ENCODE results near the gene NHLRC2. TPM values are rescaled to one million over a fixed set of nuclear protein-coding genes. Genes with fewer than 3 reads are reported as not detected.

The NHLRC2 gene
- total RNA-seq, 1 donor from 2014 or later = 39.9 TPM

- DNase-seq (ENCODE audit: low spot score in 2 of 2, unreplicated experiment in 2 of 2) = no peak
- H3K36me3 Mint-ChIP-seq = no peaks in the 10 kb centered on the region
- no peak overlapping the region for H3K4me3 Mint-ChIP-seq
- peak overlapping the region; percentile 78 for H3K27ac Mint-ChIP-seq
- H3K27me3 Mint-ChIP-seq (ENCODE audit: low read depth) = no peaks in the 10 kb centered on the region
- TF ChIP-seq CTCF (IDR thresholded peaks at IDR 0.05; ENCODE audit: unreplicated experiment) = no peak
- H3K4me1 Mint-ChIP-seq = peaks cover 58% of the 10 kb centered on the region
- H3K9me3 Mint-ChIP-seq = peaks cover under 1% of the 10 kb centered on the region
These were observed 104.3 kb downstream of the NHLRC2 start for GRCh38 chr10:113958631-113959382.

- peaks cover 55% of the 10 kb centered on the region for H3K4me1 Mint-ChIP-seq
- no peak for TF ChIP-seq CTCF (IDR thresholded peaks at IDR 0.05; ENCODE audit: unreplicated experiment)
- no peak overlapping the region for H3K27ac Mint-ChIP-seq
- no peak overlapping the region for H3K4me3 Mint-ChIP-seq
- no peak for DNase-seq (ENCODE audit: low spot score in 2 of 2, unreplicated experiment in 2 of 2)
- H3K36me3 Mint-ChIP-seq = no peaks in the 10 kb centered on the region
- H3K9me3 Mint-ChIP-seq = no peaks in the 10 kb centered on the region
- no peaks in the 10 kb centered on the region for H3K27me3 Mint-ChIP-seq (ENCODE audit: low read depth)
These were observed 104.9 kb downstream of the NHLRC2 start for GRCh38 chr10:113959383-113959760.

GRCh38 chr10:113960617-113961181, 106.2 kb downstream of the NHLRC2 start:
- TF ChIP-seq CTCF (IDR thresholded peaks at IDR 0.05; ENCODE audit: unreplicated experiment) = no peak
- Mint-ChIP-seq H3K27ac (no peak overlapping the region), H3K9me3 (no peaks in the 10 kb centered on the region), H3K4me1 (peaks cover 45% of the 10 kb centered on the region), H3K4me3 (no peak overlapping the region), H3K36me3 (no peaks in the 10 kb centered on the region), H3K27me3 (ENCODE audit: low read depth) (no peaks in the 10 kb centered on the region)
- no peak for DNase-seq (ENCODE audit: low spot score in 2 of 2, unreplicated experiment in 2 of 2)

GRCh38 chr10:113961182-113962031, 106.9 kb downstream of the NHLRC2 start:
- Mint-ChIP-seq H3K27me3 (ENCODE audit: low read depth) (no peaks in the 10 kb centered on the region), H3K9me3 (no peaks in the 10 kb centered on the region), H3K4me3 (no peak overlapping the region), H3K4me1 (peaks cover 38% of the 10 kb centered on the region), H3K27ac (no peak overlapping the region), H3K36me3 (no peaks in the 10 kb centered on the region)
- TF ChIP-seq CTCF (IDR thresholded peaks at IDR 0.05; ENCODE audit: unreplicated experiment) = no peak
- DNase-seq (ENCODE audit: low spot score in 2 of 2, unreplicated experiment in 2 of 2) = no peak

GRCh38 chr10:113965077-113965476, 110.6 kb downstream of the NHLRC2 start:
- Mint-ChIP-seq H3K27me3 (ENCODE audit: low read depth) (no peaks in the 10 kb centered on the region), H3K9me3 (peaks cover 14% of the 10 kb centered on the region), H3K27ac (no peak overlapping the region), H3K4me3 (no peak overlapping the region), H3K4me1 (peaks cover 11% of the 10 kb centered on the region), H3K36me3 (no peaks in the 10 kb centered on the region)
- no peak for DNase-seq (ENCODE audit: low spot score in 2 of 2, unreplicated experiment in 2 of 2)
- TF ChIP-seq CTCF (IDR thresholded peaks at IDR 0.05; ENCODE audit: unreplicated experiment) = no peak

Measured in mesothelial cell of epicardium (in vitro differentiated cells).